Fibroblast of lung (primary cell): ENCODE results near the gene CALCB. TPM values are rescaled to one million over a fixed set of nuclear protein-coding genes. Genes with fewer than 3 reads are reported as not detected.
A peak's percentile ranks its signal among the peaks of the same experiment; 100 is the strongest.

Experiments used
- DNase-seq, 2 donors: peaks; one replicate each; pipeline versions ENCODE4 v3.0.0 to v3.0.0-alpha.2; 2010; ENCODE audit warnings: low read depth in 2 of 2
- H2AFZ ChIP-seq: 2 replicates; pipeline ENCODE4 v1.5.1; 2012; ENCODE audit warnings: low read length, control low read depth, inconsistent platforms
- H3K27ac ChIP-seq: 2 replicates; pipeline ENCODE4 v1.5.1; 2011; ENCODE audit warnings: low read length, control low read depth; ENCODE audit not compliant: insufficient read depth
- H3K27me3 ChIP-seq: 2 replicates; pipeline ENCODE4 v1.5.1; 2011; ENCODE audit warnings: mild to moderate bottlenecking, low read length; ENCODE audit not compliant: control insufficient read depth, insufficient read depth
- H3K36me3 ChIP-seq: 2 replicates; pipeline ENCODE4 v1.5.1; 2011; ENCODE audit warnings: low read length; ENCODE audit not compliant: control insufficient read depth, insufficient read depth
- H3K4me1 ChIP-seq: 2 replicates; pipeline ENCODE4 v1.5.1; 2011; ENCODE audit warnings: low read length; ENCODE audit not compliant: control insufficient read depth, insufficient read depth; ENCODE audit errors: extremely low read depth
- H3K4me2 ChIP-seq: 2 replicates; pipeline ENCODE4 v1.5.1; 2011; ENCODE audit warnings: low read length, control low read depth; ENCODE audit not compliant: insufficient read depth; ENCODE audit errors: extremely low read depth
- H3K4me3 ChIP-seq, 4 experiments: fragments of 200-600 bp in 1 of 4; sonication (generic) in 1 of 4; replicated peaks in 1 of 4; 2 replicates each; pipeline ENCODE4 v1.5.1; 2011 to 2016; ENCODE audit warnings: low read length in 4 of 4, low read depth in 3 of 4, mild to moderate bottlenecking in 3 of 4, control low read depth in 2 of 4, inconsistent platforms in 1 of 4, mixed read lengths in 1 of 4; ENCODE audit not compliant: insufficient read depth in 1 of 4; ENCODE audit errors: control extremely low read depth in 1 of 4
- H3K79me2 ChIP-seq: 2 replicates; pipeline ENCODE4 v1.5.1; 2012; ENCODE audit warnings: mild to moderate bottlenecking, low read length, inconsistent platforms; ENCODE audit not compliant: control insufficient read depth, insufficient read depth
- H3K9ac ChIP-seq: 2 replicates; pipeline ENCODE4 v1.5.1; 2011; ENCODE audit warnings: mild to moderate bottlenecking, low read length, control low read depth; ENCODE audit not compliant: insufficient read depth
- H3K9me3 ChIP-seq: 2 replicates; pipeline ENCODE4 v1.5.1; 2012; ENCODE audit warnings: low read depth, low read length; ENCODE audit not compliant: control insufficient read depth, insufficient read depth
- H4K20me1 ChIP-seq: 2 replicates; pipeline ENCODE4 v1.5.1; 2011; ENCODE audit warnings: low read length; ENCODE audit not compliant: control insufficient read depth, insufficient read depth; ENCODE audit errors: extremely low read depth
- CTCF ChIP-seq, 2 donors: IDR thresholded peaks in 1 of 2; conservative IDR thresholded peaks in 1 of 2; 1 replicate in 1 of 2; 2 replicates in 1 of 2; pipeline ENCODE4 v1.5.1; 2011 to 2012; ENCODE audit warnings: low read length in 2 of 2, control low read depth in 1 of 2, inconsistent platforms in 1 of 2, low read depth in 1 of 2, mild to moderate bottlenecking in 1 of 2
- EZH2 ChIP-seq: IDR thresholded peaks from 2 replicates; pipeline ENCODE4 v1.5.1; 2012; ENCODE audit warnings: low read length, control low read depth, mild to moderate bottlenecking; ENCODE audit errors: missing control alignments
- polyA plus RNA-seq, 2 donors: library from polyadenylated mRNA; depleted of rRNA in 1 of 2; stranded (reverse) in 1 of 2; unstranded in 1 of 2; fragments of >200 nt; gene quantifications; 2 replicates each; pipeline ENCODE4 v1.2.1, GENCODE V29; 2011 to 2012; ENCODE audit warnings: missing spikeins in 1 of 2
- total RNA-seq: library from RNA; depleted of rRNA; stranded (reverse); fragments of >200 nt; gene quantifications from 2 replicates; pipeline ENCODE4 v1.2.1, GENCODE V29; 2014

The CALCB gene
- total and polyA plus RNA-seq, 2 donors (not counting 1 experiment from before 2014, with no cell fraction given) = 0.06 to 0.17 TPM

DNA sequence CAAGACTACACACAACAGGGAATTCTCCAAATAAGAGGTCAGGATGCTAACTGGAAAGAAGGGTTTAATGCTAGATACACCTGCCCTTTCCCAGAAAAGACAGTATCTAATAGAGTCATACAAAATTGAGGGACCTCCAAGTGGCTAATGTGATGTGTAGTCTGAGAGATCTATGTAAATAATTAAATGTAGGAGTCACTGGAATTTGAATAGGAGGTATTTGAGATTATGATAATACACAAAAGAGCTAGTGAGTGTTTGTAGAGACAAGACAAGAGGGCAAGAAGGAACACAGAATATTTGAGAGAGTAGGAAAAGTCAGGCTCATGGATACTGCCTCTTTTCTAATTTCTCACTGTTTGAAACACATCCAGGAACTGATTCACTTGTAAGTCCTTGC is 25.9 kb downstream of the CALCB start:
- H3K4me1 ChIP-seq = no peaks in the 10 kb centered on the region
- no peak overlapping the region for H3K4me2 ChIP-seq
- H4K20me1 ChIP-seq = no peaks in the 10 kb centered on the region
- no peak overlapping the region for H3K4me3 ChIP-seq
- H3K27me3 ChIP-seq = no peaks in the 10 kb centered on the region
- H3K9ac ChIP-seq = no peak overlapping the region
- H3K9me3 ChIP-seq = no peaks in the 10 kb centered on the region
- DNase-seq = no peak
- no peaks in the 10 kb centered on the region for H3K79me2 ChIP-seq
- H2AFZ ChIP-seq = no peak overlapping the region
- TF ChIP-seq EZH2 (no peak), CTCF (conservative IDR thresholded peaks at IDR 0.05 in 1 of 2, IDR thresholded peaks at IDR 0.05 in 1 of 2; ENCODE audit: low read depth in 1 of 2, low read length in 2 of 2) (no peak)
- no peak overlapping the region for H3K27ac ChIP-seq
- H3K36me3 ChIP-seq = no peaks in the 10 kb centered on the region

GRCh38 chr11:15101072-15101709 is 27.8 kb downstream of the CALCB start:
- DNase-seq = peak; percentile 51 to 83
- H2AFZ ChIP-seq = peak overlapping the region; percentile 29
- TF ChIP-seq EZH2 (no peak), CTCF (conservative IDR thresholded peaks at IDR 0.05 in 1 of 2, IDR thresholded peaks at IDR 0.05 in 1 of 2; ENCODE audit: low read depth in 1 of 2, low read length in 2 of 2) (peak; percentile 98)
- no peaks in the 10 kb centered on the region for H3K27me3 ChIP-seq
- no peak overlapping the region for H3K4me3 ChIP-seq
- no peaks in the 10 kb centered on the region for H3K9me3 ChIP-seq
- no peaks in the 10 kb centered on the region for H4K20me1 ChIP-seq
- no peak overlapping the region for H3K4me2 ChIP-seq
- H3K9ac ChIP-seq = no peak overlapping the region
- H3K79me2 ChIP-seq = no peaks in the 10 kb centered on the region
- H3K27ac ChIP-seq = no peak overlapping the region
- H3K36me3 ChIP-seq = no peaks in the 10 kb centered on the region
- peaks cover 6% of the 10 kb centered on the region for H3K4me1 ChIP-seq

GRCh38 chr11:15104166-15104565 is 30.8 kb downstream of the CALCB start:
- H3K4me1 ChIP-seq = peaks cover 18% of the 10 kb centered on the region
- no peak overlapping the region for H3K9ac ChIP-seq
- H3K4me3 ChIP-seq = no peak overlapping the region
- no peaks in the 10 kb centered on the region for H4K20me1 ChIP-seq
- H3K27me3 ChIP-seq = no peaks in the 10 kb centered on the region
- no peak overlapping the region for H3K4me2 ChIP-seq
- H3K36me3 ChIP-seq = no peaks in the 10 kb centered on the region
- H3K79me2 ChIP-seq = no peaks in the 10 kb centered on the region
- no peak overlapping the region for H3K27ac ChIP-seq
- DNase-seq = no peak
- no peak overlapping the region for H2AFZ ChIP-seq
- TF ChIP-seq EZH2 (no peak), CTCF (conservative IDR thresholded peaks at IDR 0.05 in 1 of 2, IDR thresholded peaks at IDR 0.05 in 1 of 2; ENCODE audit: low read depth in 1 of 2, low read length in 2 of 2) (no peak)
- no peaks in the 10 kb centered on the region for H3K9me3 ChIP-seq
